SIG-M5 treated with dmso at 0.1 percent for 504 hours (cell line): ENCODE measurements around the gene DZANK1.
"Not testable (repeated sequence)": the region's sequence is repeated elsewhere in the genome, so short reads cannot be mapped to it uniquely, and the experiment has no call there.

Experiments
- DNase-seq: peaks from one replicate; lab custom pipeline; 2025; ENCODE audit not compliant: unreplicated experiment; lab: John Stamatoyannopoulos, UW

DZANK1 gene

GRCh38 chr20:18440403-18440802 lies 26.4 kb downstream of the DZANK1 start:
- DNase-seq = no peak

- DNase-seq = peak; percentile 14
Observed at GRCh38 chr20:18436847-18437246, 30.0 kb downstream of the DZANK1 start.

- no peak for DNase-seq
Observed at GRCh38 chr20:18431206-18431605, 35.6 kb downstream of the DZANK1 start.

DNA sequence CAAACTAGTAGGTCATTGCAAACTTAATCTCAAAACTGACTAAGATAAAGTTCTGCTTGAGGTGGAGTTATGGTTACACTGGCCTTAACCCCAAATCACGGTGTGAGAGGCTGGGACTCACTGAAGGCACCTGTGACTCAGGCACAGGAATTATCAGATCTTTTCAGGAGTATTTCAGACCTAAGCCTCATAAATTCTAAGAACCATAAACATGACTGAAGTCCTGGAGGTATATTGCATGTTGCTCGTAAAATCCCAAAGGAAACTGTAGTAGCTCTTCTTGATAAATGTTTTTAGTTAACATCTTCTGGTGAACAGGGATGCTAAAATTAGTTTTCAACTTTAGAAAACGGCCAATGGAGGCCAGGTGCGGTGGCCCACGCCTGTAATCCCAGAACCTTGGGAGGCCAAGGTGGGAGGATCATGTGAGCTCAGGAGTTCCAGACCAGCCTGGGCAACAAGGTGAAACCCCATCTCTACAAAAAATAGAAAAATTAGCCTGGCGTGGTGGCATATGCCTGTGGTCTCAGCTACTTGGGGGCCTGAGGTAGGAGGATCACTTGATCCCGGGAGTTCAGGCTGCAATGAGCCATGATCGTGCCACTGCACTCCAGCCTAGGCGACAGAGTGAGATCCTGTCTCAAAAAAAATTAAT lies 36.5 kb downstream of the DZANK1 start:
- DNase-seq = no peak

- DNase-seq = no peak
Observed at GRCh38 chr20:18428490-18429173, 38.2 kb downstream of the DZANK1 start.

GRCh38 chr20:18427214-18427613 lies 39.6 kb downstream of the DZANK1 start:
- no peak for DNase-seq

DNA sequence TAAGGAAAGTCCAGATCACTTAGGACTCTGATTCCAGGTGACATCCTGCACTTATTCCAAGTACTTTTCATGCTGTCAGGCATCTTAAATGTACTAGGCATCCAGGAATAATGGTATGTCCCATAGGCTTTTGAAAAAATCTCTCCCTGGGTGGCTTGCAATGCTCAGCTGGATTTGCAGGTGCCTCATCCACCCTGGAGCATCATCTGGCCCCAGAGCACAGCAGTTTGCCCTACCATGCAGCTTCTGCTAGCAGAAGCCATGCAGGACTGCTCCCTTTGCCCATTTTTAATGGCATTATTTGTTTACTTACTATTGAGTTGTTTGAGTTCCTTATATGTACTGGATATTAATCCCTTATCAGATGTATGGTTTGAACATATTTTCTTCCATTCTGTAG lies 45.2 kb downstream of the DZANK1 start:
- no peak for DNase-seq

- DNase-seq = no peak
Observed at GRCh38 chr20:18416486-18416885, 50.3 kb downstream of the DZANK1 start.

DNA sequence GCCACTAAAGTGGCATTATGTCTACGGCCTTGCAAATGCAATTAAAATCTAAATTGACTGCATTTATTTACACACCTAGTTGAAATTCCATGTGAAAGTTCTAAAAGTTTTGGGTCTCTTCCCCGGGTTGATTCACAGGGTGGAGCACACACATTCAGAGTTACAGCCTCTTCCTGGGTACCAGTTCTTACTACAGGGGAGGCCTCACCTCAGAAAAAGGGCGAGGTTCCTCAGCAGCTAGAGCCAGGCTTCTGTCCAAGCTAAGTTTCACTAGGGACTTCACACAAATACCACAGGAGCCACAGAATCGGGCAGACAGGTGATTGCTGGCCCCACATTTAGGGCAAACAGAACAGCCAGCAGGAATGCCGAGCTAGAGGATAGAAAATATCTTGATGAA lies 52.7 kb downstream of the DZANK1 start:
- DNase-seq = no peak

DNA sequence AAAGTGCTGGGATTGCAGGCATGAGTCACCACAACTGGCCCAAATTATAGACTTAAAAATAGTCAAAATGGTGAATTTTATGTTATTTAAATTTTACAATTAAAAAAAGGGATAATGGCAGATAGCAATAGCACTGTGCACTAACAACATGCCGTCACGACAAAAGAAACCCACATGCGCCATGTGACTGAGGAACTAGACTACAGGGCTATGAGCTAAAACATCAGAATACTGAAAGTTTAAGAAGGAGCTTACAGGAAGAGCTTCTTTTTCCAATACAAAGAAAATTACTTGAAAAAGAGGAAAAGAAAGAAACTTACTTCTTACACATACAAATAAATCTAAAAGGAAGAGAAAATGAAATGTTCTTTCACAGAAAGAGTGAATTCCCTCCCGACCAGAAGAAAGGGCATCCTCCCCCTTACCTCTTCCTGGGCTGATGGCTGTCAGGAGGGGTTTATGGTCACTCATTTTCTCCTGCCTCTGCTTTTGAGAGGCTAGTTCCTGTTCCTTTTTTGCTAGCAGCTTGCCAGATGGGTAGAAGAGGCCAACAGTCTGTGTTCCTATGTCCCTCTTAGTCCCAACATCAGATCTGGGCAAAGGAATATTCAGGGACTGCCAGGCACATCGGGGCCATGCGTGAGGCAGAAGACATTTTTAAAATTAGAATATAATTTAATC lies 54.5 kb downstream of the DZANK1 start:
- peak; percentile 56 for DNase-seq

DNA sequence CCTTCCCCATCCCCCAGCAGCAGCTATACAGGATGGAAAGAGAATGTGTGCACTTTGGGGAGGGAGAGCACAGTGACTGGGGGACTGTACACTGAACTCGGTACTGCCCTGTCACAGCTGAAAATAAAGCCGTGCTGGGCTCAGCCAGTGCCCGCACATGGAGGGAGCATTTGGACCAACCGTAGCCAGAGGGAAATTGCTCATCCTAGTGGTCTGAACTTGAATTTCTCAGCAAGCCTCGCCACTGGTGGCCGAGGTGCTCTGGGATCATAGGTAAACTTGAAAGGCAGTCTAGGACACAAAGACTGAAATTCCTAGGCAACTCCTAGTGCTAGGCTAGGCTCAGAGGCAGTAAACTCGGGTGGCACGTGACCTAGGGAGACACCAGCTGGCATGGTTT lies 61.0 kb downstream of the DZANK1 start:
- no peak for DNase-seq

GRCh38 chr20:18404172-18404571 lies 62.7 kb downstream of the DZANK1 start:
- DNase-seq = no peak

DNA sequence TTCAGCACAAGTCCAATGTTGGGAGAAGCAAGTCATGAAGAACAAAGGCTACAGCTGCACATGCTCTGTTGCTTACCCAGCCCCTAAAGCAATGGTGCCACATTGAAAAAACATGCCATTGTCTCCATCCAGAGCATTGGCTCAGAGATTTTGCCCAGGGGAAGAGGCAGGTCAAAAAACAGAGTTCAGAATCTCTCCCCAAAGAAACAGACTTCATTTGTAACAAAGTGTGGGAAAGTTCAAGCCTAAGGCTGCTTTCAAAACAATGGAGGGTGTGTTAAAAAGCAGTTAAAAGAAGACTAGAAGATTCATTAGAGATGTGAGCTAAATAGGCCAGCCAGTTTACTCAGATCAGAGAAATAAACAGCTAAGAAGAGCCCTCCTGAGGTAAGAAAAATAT lies 63.6 kb downstream of the DZANK1 start:
- no peak for DNase-seq

DNA sequence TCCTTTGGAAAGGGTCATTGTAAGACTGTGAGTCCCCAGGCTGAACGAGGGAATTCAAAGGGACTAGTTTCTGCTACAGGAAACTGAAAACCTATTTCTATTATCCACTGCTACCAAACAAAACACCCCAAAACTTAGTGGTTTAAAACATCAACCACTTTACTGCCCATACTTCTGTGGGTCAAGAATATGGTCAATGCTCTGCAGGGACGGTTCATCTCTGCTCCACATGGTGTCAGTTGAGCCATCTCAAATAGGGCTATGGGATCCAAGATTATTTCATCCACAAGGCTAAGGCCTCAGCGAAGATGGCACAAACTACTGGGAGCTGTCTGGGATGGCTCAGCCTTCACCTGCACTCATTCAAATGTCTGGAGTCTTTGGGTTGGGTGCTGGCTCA lies 65.5 kb downstream of the DZANK1 start:
- no peak for DNase-seq

- DNase-seq = no peak
Observed at GRCh38 chr20:18400460-18400859, 66.4 kb downstream of the DZANK1 start.

DNA sequence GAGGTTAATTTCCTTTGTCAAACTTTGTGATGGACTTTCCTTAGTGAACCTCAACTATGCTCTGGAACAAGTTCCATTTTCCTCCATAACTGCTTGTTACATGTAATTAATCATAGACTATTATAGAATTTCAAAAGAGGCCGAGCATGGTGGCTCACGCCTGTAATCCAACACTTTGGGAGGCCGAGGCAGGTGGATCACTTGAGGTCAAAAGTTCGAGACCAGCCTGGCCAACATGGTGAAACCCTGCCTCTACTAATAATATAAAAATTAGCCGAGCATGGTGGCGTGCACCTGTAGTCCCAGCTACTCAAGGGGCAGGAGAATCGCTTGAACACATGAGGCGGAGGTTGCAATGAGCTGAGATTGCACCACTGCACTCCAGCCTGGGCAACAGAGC lies 68.1 kb downstream of the DZANK1 start:
- not testable (repeated sequence) for DNase-seq

- peak; percentile 66 for DNase-seq
Observed at GRCh38 chr20:18397030-18397429, 69.8 kb downstream of the DZANK1 start.

DNA sequence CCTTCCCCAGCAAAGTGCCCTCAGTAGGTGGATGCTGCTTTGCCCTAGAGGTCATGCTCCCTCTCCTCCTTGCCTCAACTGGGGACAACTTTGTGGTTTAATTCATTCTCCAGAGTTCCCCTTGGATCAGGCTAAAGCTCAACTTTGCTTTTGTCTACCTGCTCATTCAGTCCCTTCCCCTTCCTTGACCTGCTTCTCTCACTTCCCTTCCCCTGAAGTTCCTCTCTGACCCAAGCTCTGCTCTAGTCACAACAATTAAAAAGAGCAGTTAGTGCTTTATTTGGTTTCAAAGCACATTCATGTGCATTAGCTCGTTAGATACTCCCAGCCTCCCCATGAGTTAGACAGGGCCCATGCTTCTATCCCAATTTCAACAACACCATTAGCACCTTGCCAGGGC lies 71.3 kb downstream of the DZANK1 start:
- peak; percentile 13 for DNase-seq

DNA sequence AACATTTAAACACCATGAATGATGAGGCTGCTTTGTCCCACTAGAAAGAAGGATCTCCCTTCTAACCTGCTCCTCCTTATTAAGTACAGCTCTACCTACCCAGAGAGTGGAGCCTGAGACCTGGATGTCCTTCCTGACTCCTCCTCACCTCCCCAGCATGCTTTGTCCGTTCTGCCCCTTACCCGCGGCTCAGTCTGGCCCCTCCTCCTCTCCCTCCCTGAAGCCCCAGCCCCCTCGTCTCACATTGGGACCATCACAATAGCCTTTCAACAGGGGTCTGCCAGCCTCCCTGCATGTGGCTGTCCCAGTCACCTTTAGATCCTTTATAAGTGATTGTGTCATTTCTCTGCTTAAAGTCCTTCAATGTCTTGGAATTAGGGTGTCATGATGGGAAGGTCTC lies 72.5 kb downstream of the DZANK1 start:
- no peak for DNase-seq

- DNase-seq = no peak
Observed at GRCh38 chr20:18391686-18392085, 75.1 kb downstream of the DZANK1 start.

GRCh38 chr20:18390201-18390600 lies 76.6 kb downstream of the DZANK1 start:
- no peak for DNase-seq

DNA sequence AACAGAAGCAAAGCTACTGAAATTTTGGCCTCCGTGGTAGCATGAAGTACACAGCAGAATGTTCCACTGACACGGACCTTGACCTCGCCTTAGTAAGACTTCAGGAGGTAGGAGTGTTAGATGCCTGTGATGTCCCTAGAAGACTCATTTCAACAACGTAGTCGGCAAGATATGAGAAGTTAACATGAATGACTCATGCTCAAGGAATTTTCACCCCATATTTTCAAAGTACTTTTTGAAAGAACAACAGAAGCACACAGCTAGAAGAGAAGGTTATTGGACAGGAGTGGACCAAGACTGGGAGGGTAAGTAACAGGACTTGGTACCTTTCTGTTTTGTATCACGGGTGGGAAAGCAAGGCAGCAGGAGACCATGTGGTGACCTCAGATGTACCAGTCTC lies 78.0 kb downstream of the DZANK1 start:
- DNase-seq = no peak
